Measurements from ENCODE around the gene ANK2. TPM values are rescaled to one million over a fixed set of nuclear protein-coding genes. Genes with fewer than 3 reads are reported as not detected.

ANK2 gene
- total and polyA plus RNA-seq, 4 donors = 231 to 512 (median 262) TPM

DNA sequence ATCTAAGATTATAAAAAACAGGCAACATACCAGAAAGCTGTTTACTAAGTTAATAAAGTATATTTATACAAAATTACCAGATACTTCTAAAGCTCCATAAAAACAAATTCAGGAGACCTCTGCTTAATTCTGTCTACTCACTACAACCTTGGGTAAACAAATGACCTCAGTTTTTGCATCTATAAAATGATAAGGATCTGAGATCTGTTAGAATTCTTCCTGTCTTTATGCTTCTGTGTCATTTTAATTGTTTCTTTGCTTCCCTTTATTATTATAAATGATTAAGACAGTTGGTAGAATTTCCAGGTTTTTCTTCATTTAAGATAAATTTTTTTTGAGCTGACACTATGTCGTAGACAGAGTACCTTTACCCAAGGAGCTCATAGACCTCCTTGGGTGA is 76.0 kb downstream of the ANK2 start:
- H3K4me1 ChIP-seq (ENCODE audit: control insufficient read depth, insufficient read depth, low read length) = no peaks in the 10 kb centered on the region
- H3K27ac ChIP-seq (ENCODE audit: low read depth, low read length) = no peak overlapping the region
- no CpG with 5 or more reads among the region's 1 CpG for WGBS (ENCODE audit: insufficient coverage)
- no peaks in the 10 kb centered on the region for H3K36me3 ChIP-seq (ENCODE audit: control insufficient read depth, insufficient read depth, low read length)
- H3K27me3 ChIP-seq (ENCODE audit: control insufficient read depth, insufficient read depth, low read length) = no peaks in the 10 kb centered on the region
- no peaks in the 10 kb centered on the region for H3K9me3 ChIP-seq (ENCODE audit: control insufficient read depth, insufficient read depth, low read length)
- H3K4me3 ChIP-seq (ENCODE audit: low read depth, low read length) = no peak overlapping the region
- no peak for DNase-seq (ENCODE audit: low read depth in 4 of 6, low spot score in 6 of 6)

DNA sequence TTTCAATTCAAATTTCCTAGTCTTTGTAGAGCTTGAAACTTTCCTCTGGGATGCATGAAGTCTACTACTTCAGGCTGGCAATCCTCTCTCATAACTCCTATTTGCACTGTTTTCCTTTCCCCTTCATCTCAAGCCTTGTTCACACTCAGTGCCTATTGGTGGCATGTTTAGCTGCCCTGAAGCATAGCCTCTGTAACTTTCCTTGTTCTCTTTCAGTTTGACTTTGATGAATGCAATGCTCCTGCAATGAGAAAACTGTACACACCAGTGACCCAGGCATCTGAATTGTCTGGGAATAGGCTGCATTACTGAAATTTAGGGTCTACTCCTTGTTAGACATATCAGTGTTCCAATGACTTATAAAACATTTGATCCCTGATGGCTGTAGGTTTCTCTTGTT is 81.7 kb downstream of the ANK2 start:
- H3K27ac ChIP-seq (ENCODE audit: low read depth, low read length) = peak overlapping the region; percentile 75
- no peak overlapping the region for H3K4me3 ChIP-seq (ENCODE audit: low read depth, low read length)
- H3K36me3 ChIP-seq (ENCODE audit: control insufficient read depth, insufficient read depth, low read length) = no peaks in the 10 kb centered on the region
- H3K4me1 ChIP-seq (ENCODE audit: control insufficient read depth, insufficient read depth, low read length) = no peaks in the 10 kb centered on the region
- no peaks in the 10 kb centered on the region for H3K27me3 ChIP-seq (ENCODE audit: control insufficient read depth, insufficient read depth, low read length)
- H3K9me3 ChIP-seq (ENCODE audit: control insufficient read depth, insufficient read depth, low read length) = no peaks in the 10 kb centered on the region
- peak in 1 of 6 donors; percentile 22 for DNase-seq (ENCODE audit: low read depth in 4 of 6, low spot score in 6 of 6)

DNA sequence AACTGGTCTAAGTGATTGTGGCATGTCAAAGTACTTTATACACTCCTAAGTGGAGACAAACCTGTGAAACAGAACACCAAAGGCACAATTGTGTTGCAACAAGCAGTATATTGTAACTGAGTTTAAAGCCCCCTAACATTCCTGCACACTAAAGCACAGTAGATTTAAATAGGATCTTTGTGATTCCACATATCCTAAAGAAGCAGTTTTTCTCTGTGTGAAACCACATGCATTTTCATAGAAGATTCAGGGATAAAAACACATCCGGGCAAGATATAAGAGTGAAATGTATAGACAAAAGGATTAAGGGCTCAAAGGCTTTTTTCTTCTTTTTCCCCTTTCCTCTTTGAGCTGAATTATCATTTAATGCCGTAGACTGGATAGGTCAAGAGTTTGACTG is 82.2 kb downstream of the ANK2 start:
- Histone ChIP-seq H3K27ac (ENCODE audit: low read depth, low read length) (peak overlapping the region; percentile 75), H3K27me3 (ENCODE audit: control insufficient read depth, insufficient read depth, low read length) (no peaks in the 10 kb centered on the region), H3K4me1 (ENCODE audit: control insufficient read depth, insufficient read depth, low read length) (no peaks in the 10 kb centered on the region), H3K36me3 (ENCODE audit: control insufficient read depth, insufficient read depth, low read length) (no peaks in the 10 kb centered on the region), H3K4me3 (ENCODE audit: low read depth, low read length) (no peak overlapping the region), H3K9me3 (ENCODE audit: control insufficient read depth, insufficient read depth, low read length) (no peaks in the 10 kb centered on the region)
- no peak for DNase-seq (ENCODE audit: low read depth in 4 of 6, low spot score in 6 of 6)
- no CpG with 5 or more reads among the region's 2 CpGs for WGBS (ENCODE audit: insufficient coverage)

DNA sequence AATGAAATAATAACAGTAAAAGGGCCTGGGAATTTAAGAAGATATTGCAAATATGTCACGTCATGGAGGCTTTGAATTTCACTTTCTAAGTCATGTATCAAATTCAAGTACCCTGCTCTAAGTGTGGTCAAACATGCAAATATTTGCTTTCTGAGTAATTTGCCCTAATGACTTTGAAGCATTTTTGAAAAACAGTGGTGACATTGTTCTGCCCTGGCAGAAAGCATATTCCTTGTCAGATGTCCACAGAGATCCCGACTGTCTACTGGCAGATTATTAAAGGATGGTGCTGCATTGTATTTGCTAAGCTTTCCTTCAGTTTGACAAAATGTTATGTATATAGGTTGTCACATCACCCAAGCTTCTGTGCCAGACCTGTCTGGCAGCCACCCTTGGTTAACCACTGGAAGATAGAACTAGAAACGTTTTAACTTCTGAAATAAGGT is 92.5 kb downstream of the ANK2 start:
- Histone ChIP-seq H3K4me3 (ENCODE audit: low read depth, low read length) (no peak overlapping the region), H3K27ac (ENCODE audit: low read depth, low read length) (no peak overlapping the region), H3K9me3 (ENCODE audit: control insufficient read depth, insufficient read depth, low read length) (no peaks in the 10 kb centered on the region), H3K36me3 (ENCODE audit: control insufficient read depth, insufficient read depth, low read length) (no peaks in the 10 kb centered on the region), H3K27me3 (ENCODE audit: control insufficient read depth, insufficient read depth, low read length) (no peaks in the 10 kb centered on the region), H3K4me1 (ENCODE audit: control insufficient read depth, insufficient read depth, low read length) (peaks cover 6% of the 10 kb centered on the region)
- WGBS (ENCODE audit: insufficient coverage) = 0% methylated on average over 1 of the region's 3 CpGs
- DNase-seq (ENCODE audit: low read depth in 4 of 6, low spot score in 6 of 6) = no peak

DNA sequence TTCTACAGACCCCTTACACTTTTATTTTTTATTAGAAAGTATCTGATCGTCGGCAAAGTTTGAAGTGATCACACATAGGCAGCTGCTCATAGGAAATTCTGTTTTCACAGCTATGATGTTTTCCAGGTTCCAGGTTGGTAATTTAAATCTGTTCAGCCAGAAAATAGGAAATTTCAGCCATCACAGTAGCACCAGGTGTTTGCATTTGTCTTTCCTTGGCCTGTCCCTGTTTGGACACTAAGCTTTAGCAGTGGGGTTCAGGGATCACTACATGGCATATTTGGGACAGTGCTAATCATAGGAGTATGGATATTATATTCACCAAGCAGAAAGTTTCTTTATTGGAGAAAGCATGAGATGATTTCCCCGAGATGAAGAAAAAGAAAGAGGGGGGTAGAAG is 92.9 kb downstream of the ANK2 start:
- no CpG with 5 or more reads among the region's 3 CpGs for WGBS (ENCODE audit: insufficient coverage)
- Histone ChIP-seq H3K27me3 (ENCODE audit: control insufficient read depth, insufficient read depth, low read length) (no peaks in the 10 kb centered on the region), H3K9me3 (ENCODE audit: control insufficient read depth, insufficient read depth, low read length) (no peaks in the 10 kb centered on the region), H3K4me3 (ENCODE audit: low read depth, low read length) (no peak overlapping the region), H3K27ac (ENCODE audit: low read depth, low read length) (no peak overlapping the region), H3K4me1 (ENCODE audit: control insufficient read depth, insufficient read depth, low read length) (peaks cover 6% of the 10 kb centered on the region), H3K36me3 (ENCODE audit: control insufficient read depth, insufficient read depth, low read length) (no peaks in the 10 kb centered on the region)
- DNase-seq (ENCODE audit: low read depth in 4 of 6, low spot score in 6 of 6) = no peak

DNA sequence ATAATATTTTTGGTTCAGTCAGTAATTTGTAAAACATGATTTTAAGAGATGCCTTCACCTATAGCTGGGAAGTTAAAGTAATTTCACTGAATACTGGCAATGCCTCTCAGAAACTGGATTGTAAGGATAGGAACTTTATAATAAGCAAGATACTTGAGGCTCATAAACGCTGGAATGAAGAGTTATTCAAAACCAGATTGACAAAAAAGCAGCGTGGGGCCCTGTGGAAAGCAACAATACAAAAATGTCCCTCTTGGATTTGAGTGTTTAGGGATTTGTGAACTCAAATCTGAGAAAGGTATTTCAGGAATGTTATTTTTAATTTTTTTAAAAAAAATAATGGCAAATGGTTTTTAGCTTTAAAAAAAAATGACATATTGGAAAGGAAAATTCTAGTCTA is 94.6 kb downstream of the ANK2 start:
- no peak for DNase-seq (ENCODE audit: low read depth in 4 of 6, low spot score in 6 of 6)
- Histone ChIP-seq H3K4me1 (ENCODE audit: control insufficient read depth, insufficient read depth, low read length) (peaks cover 6% of the 10 kb centered on the region), H3K4me3 (ENCODE audit: low read depth, low read length) (no peak overlapping the region), H3K36me3 (ENCODE audit: control insufficient read depth, insufficient read depth, low read length) (no peaks in the 10 kb centered on the region), H3K27me3 (ENCODE audit: control insufficient read depth, insufficient read depth, low read length) (no peaks in the 10 kb centered on the region), H3K27ac (ENCODE audit: low read depth, low read length) (no peak overlapping the region), H3K9me3 (ENCODE audit: control insufficient read depth, insufficient read depth, low read length) (no peaks in the 10 kb centered on the region)
- 76% methylated on average over 2 of the region's 2 CpGs for WGBS (ENCODE audit: insufficient coverage)

DNA sequence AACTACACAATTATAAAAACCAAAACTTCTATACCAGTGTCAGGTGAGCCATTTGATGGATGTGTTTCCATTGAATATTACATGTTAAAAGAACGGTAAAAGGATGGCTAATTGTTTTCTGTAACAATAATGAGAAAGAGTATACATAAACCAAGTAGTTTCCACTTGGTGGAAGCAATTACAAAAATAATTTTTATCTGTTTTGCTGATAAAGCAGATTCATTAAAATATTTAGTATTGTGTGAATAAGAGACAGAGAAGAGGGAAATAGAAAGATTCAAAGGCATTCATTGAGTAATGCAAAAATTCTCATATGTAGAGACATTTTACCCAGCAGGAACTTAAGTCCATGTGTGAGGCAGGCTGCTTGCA is 95.7 kb downstream of the ANK2 start:
- WGBS (ENCODE audit: insufficient coverage) = no CpG with 5 or more reads among the region's 1 CpG
- Histone ChIP-seq H3K36me3 (ENCODE audit: control insufficient read depth, insufficient read depth, low read length) (no peaks in the 10 kb centered on the region), H3K9me3 (ENCODE audit: control insufficient read depth, insufficient read depth, low read length) (no peaks in the 10 kb centered on the region), H3K4me1 (ENCODE audit: control insufficient read depth, insufficient read depth, low read length) (peaks cover 6% of the 10 kb centered on the region), H3K27me3 (ENCODE audit: control insufficient read depth, insufficient read depth, low read length) (no peaks in the 10 kb centered on the region), H3K4me3 (ENCODE audit: low read depth, low read length) (no peak overlapping the region), H3K27ac (ENCODE audit: low read depth, low read length) (peak overlapping the region; percentile 9)
- DNase-seq (ENCODE audit: low read depth in 4 of 6, low spot score in 6 of 6) = no peak

DNA sequence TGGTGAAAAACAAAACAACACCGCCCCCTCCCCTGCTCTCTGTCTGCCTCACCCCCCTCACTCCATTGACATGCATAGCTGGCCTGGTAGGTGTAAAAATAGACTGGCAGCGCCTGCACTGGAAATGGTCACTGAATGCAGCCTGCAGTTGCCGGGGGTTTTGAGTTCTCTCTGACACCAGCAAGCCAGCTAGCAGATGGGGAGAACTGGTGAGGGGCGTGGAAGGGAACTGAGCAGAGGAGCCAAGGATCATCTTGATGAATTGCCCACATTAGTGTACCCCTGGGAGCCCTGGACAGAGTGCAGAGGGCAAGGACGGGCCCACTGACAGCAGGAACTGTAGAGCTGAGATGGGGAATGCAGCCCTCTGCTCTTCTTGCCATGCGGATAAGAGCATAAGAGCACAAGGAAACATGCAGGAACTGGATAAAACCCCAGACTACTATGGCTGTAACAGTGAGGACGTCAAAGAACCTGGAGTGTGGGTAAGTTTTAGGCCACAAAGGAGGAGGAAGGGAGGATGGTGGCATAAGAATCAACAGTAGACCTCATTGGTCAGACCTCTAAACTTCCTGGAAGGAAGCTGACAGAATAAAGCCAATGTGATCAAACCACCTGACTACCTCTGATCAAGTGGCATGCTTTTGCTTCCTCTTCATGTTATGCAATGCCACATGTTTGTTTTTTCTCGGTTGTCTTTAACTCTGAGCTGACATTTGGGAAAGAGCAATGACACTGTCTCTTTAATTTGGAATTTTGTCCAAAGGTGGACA is 96.3 kb downstream of the ANK2 start:
- WGBS (ENCODE audit: insufficient coverage) = 33% methylated on average over 6 of the region's 8 CpGs
- Histone ChIP-seq H3K9me3 (ENCODE audit: control insufficient read depth, insufficient read depth, low read length) (no peaks in the 10 kb centered on the region), H3K36me3 (ENCODE audit: control insufficient read depth, insufficient read depth, low read length) (no peaks in the 10 kb centered on the region), H3K4me3 (ENCODE audit: low read depth, low read length) (no peak overlapping the region), H3K27me3 (ENCODE audit: control insufficient read depth, insufficient read depth, low read length) (no peaks in the 10 kb centered on the region), H3K27ac (ENCODE audit: low read depth, low read length) (peak overlapping the region; percentile 9), H3K4me1 (ENCODE audit: control insufficient read depth, insufficient read depth, low read length) (peaks cover 6% of the 10 kb centered on the region)
- peak in 4 of 6 donors; percentile 18 to 64 (median 46) for DNase-seq (ENCODE audit: low read depth in 4 of 6, low spot score in 6 of 6)

DNA sequence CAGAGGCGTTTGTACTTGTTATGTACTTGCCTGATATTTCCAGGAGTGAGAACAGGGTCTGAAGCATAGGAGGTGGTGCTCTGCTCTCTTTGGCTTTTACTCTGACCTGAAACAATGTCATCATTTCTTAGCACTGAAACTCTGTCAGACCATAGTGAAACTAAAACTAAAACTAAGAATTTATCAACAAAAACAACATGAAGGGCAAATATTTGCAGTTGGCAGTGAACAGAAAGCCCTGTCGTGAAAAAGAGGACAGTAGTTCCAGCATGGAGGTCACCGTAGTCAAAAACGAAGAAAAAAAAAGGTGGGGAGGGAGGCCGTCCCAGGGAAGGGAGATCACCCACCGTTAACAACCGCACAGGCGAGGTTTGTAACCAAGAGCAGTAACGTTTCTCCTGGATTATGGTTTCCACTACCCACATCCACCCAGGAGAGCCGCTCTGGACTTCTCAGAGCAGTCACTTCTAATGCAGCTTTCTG is 97.5 kb downstream of the ANK2 start:
- H3K27me3 ChIP-seq (ENCODE audit: control insufficient read depth, insufficient read depth, low read length) = no peaks in the 10 kb centered on the region
- H3K27ac ChIP-seq (ENCODE audit: low read depth, low read length) = peak overlapping the region; percentile 67
- no peaks in the 10 kb centered on the region for H3K9me3 ChIP-seq (ENCODE audit: control insufficient read depth, insufficient read depth, low read length)
- peaks cover 6% of the 10 kb centered on the region for H3K4me1 ChIP-seq (ENCODE audit: control insufficient read depth, insufficient read depth, low read length)
- H3K4me3 ChIP-seq (ENCODE audit: low read depth, low read length) = peak overlapping the region; percentile 9
- DNase-seq (ENCODE audit: low read depth in 4 of 6, low spot score in 6 of 6) = no peak
- H3K36me3 ChIP-seq (ENCODE audit: control insufficient read depth, insufficient read depth, low read length) = no peaks in the 10 kb centered on the region
- 80% methylated on average over 2 of the region's 10 CpGs for WGBS (ENCODE audit: insufficient coverage)

DNA sequence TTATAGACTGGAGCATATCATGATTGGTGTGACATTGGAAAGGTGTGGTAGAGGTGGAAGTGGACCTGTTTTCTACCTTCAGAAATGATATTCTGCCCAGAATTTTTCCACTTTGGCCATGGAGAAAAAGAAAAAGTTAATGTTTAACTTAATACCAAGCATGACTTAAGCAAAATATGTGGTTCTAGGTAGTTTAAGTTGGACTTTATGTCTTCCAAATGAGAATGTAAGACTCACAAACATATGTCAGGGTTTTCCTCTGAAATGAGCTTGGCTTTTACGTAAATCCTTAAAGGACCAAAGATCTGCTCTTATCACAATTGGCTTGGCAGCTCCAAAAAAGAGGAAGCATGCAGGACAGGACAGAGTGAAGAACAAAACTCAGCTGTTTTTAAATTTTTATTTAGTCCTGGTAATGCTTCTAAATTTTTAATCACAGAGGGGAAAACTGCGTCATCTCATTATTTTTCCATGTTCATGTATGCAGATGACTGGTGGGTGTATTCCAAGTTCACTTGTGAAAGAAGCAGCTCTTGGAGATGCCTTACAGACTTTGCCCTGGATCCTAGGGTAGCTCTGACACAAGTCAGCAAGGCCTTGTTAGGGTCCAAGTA is 98.2 kb downstream of the ANK2 start:
- DNase-seq (ENCODE audit: low read depth in 4 of 6, low spot score in 6 of 6) = no peak
- H3K4me1 ChIP-seq (ENCODE audit: control insufficient read depth, insufficient read depth, low read length) = peaks cover 6% of the 10 kb centered on the region
- no peak overlapping the region for H3K27ac ChIP-seq (ENCODE audit: low read depth, low read length)
- no peaks in the 10 kb centered on the region for H3K36me3 ChIP-seq (ENCODE audit: control insufficient read depth, insufficient read depth, low read length)
- peak overlapping the region; percentile 9 for H3K4me3 ChIP-seq (ENCODE audit: low read depth, low read length)
- H3K27me3 ChIP-seq (ENCODE audit: control insufficient read depth, insufficient read depth, low read length) = no peaks in the 10 kb centered on the region
- no CpG with 5 or more reads among the region's 2 CpGs for WGBS (ENCODE audit: insufficient coverage)
- H3K9me3 ChIP-seq (ENCODE audit: control insufficient read depth, insufficient read depth, low read length) = no peaks in the 10 kb centered on the region

Measured in spinal cord (tissue), 10 donors.